GM21576 (cell line): ENCODE data around the gene TUBD1.
"Not testable (repeated sequence)": the region's sequence is repeated elsewhere in the genome, so short reads cannot be mapped to it uniquely, and the experiment has no call there.

ENCODE experiments used
- ATAC-seq: cut with Tn5 transposase; IDR thresholded peaks from one replicate; pipeline ENCODE4 v1.9.1; 2021; ENCODE audit warnings: mild to moderate bottlenecking, moderate library complexity; ENCODE audit not compliant: unreplicated experiment

The TUBD1 gene

GRCh38 chr17:59876107-59876506, 16.6 kb downstream of the TUBD1 start:
- no peak for ATAC-seq

DNA sequence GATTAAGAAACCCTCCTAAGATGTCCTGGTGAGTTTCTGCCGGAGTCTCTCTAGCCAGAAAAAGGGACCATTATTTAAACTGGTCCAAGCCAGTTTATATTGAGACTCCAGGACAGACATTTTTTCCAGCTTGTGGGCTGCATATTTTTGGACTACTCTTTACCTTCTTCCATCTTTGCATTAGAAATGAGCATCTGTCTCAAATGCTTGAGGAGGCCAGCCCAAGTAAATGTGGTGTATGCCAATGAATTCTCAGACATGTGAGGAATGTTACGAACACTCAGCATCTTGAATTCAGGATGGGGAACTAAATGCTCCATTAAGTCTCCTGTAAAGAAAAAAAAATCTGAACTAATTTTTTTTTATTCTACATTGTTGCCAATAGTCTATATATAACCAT, 18.4 kb downstream of the TUBD1 start:
- ATAC-seq, result no peak

GRCh38 chr17:59873414-59873813, 19.3 kb downstream of the TUBD1 start:
- ATAC-seq, result not testable (repeated sequence)

GRCh38 chr17:59872351-59872750, 20.4 kb downstream of the TUBD1 start:
- no peak for ATAC-seq

- no peak for ATAC-seq
Measured at GRCh38 chr17:59870482-59870881, 22.3 kb downstream of the TUBD1 start.

GRCh38 chr17:59869941-59870218, 22.9 kb downstream of the TUBD1 start:
- ATAC-seq, result no peak

GRCh38 chr17:59863616-59864015, 29.1 kb downstream of the TUBD1 start:
- ATAC-seq, result no peak

DNA sequence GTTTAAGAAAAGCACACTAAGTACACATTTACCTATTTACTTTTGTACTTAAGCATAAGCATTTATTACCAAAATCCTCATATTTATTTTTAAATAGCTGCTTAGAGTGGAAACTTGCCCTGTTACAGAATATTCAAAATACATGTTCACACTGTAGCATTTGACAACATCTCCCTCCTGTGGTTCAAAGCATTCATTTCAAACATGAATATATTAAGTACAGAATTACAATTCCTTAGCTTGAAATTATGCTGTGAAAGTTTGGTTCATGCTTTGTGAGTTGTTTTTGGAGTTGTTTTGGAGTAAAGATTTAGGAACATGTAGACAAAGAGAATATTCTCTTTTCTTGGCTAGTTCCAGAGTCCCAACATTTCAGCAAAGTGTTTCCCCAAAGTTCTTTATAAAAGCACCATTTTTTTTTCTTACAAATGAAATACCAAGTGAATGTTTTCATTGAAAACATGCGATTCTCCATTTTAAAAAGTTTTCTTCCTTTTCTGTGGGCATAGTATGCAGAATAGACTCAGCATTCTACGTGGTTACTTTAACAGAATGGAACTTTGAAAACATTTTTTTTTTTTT, 33.2 kb downstream of the TUBD1 start:
- no peak for ATAC-seq

GRCh38 chr17:59858932-59859331, 33.8 kb downstream of the TUBD1 start:
- ATAC-seq, result no peak

DNA sequence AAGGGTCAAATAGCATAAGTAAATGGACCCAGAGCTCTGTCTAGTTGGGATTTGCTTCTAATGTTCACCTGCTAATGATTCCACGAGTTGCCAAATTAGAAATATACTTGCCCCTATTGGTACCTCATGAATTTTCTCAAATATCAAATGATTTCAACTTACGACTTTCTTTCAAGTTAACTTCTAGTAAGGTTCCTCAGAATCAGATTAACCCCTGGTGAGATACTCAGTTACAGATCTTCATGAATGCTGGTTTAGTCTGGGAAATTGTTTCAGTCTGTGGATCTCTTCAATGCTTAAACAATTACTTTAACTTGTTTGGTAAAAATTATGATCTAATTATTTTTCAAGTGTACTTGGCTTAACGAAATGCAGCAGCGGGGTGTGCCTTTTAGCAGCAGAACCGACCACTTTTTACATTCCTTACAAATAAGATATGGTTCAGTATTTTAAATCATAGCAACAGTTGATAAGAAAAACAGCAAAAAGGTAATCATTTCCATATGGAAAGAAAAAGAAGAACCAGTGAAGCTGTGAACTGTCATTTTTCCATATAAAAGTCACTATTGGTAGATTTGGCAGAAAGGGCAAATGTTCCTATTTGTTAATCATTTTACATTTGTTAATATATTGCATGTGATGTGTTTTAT, 34.5 kb downstream of the TUBD1 start:
- no peak for ATAC-seq

GRCh38 chr17:59856859-59857794, 35.6 kb downstream of the TUBD1 start:
- ATAC-seq, result no peak

DNA sequence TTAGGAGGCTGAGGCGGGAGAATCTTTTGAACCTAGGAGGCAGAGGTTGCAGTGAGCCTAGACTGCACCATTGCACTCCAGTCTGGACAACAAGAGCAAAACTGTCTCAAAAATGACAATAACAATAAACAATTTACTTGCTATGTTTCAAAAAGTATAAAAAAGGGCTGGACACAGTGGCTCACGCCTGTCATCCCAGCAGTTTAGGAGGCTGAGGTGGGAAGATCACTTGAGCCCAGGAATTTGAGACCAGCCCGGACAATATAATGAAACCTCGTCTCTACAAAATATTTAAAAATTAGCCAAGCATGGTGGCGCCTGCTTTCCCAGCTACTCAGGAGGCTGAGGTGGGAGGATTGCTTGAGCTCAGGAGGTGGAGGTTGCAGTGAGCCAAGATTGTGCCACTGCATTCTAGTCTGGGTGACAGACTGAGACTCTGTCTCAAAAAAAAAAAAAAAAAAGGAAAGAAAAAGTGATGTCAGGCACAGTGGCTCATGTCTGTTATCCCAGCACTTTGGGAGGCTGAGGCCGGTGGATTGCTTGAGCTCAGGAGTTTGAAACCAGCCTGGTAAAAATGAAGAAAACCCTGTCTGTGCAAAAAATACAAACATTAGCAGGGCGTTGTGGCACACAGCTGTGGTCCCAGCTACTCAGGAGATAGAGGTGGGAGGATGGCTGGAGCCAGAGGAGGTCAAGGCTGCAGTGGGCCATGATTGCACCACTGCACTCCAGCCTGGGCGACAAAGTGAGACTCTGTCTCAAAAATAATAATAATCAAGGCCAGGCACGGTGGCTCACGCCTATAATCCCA, 38.6 kb downstream of the TUBD1 start:
- ATAC-seq, result not testable (repeated sequence)

- no peak for ATAC-seq
Measured at GRCh38 chr17:59853168-59853918, 39.4 kb downstream of the TUBD1 start.

- not testable (repeated sequence) for ATAC-seq
Measured at GRCh38 chr17:59852847-59853167, 39.9 kb downstream of the TUBD1 start.

DNA sequence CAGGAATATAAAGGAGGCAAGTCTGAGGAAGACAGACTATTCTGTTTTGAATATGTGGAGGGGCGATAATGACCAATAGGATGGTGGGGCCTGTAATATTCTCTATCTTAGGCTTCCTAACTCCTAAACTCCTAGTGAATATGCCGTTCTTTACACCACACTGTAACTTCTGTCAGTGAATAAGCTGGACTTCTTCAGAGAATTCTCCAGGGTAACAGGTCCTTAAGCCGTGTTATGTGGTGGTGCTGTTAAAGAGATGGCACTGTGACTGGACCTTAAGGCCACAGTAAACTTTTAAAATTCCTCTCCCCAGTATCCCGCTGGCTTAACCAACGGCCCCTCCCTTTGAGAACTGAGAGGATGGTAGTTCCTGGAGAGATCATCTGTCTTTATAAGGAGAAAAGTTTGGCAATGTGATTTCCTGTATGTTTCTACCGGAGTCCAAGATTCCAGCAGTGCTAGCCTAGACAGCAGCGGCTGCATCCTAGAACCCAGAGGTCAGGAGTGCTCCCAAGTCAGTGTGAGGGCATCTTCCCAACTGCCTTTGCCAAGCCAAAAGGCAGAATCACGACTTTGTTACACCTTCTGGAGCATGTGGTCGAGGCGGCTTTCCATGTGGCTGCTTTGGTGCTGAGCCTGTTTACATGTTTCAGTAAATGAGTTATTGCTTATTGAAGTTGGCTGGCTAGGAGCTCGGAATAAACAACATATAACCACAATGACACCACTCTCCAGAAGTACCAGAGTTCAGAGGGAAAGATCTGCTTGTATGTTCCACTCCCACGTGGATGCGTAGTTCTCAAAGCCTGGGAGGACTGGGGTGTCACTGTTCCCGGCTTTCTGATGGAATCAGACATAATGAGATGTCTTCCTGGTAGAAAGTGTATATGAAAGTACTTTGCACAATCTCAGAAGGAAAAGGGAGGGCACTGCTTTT, 41.0 kb downstream of the TUBD1 start:
- ATAC-seq, result no peak

GRCh38 chr17:59850311-59850710, 42.4 kb downstream of the TUBD1 start:
- not testable (repeated sequence) for ATAC-seq

DNA sequence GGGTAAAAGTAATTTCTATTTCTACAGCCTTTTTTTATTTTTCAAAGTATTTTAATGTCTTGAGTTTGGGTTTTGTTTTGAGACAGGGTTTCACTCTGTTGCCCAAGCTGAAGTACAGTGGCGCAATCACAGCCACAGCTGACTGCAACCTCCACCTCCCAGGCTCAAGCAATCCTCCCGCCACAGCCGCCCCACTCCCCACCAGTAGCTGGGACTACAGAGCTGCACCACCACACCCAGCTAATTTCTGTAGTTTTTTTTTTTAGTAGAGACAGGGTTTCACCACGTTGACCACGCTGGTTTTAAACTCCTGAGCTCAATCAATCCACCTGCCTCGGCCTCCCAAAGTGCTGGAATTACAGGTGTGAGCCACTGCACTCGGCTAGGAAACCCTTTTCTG, 44.0 kb downstream of the TUBD1 start:
- ATAC-seq, result peak; percentile 46

GRCh38 chr17:59848385-59848668, 44.4 kb downstream of the TUBD1 start:
- no peak for ATAC-seq

DNA sequence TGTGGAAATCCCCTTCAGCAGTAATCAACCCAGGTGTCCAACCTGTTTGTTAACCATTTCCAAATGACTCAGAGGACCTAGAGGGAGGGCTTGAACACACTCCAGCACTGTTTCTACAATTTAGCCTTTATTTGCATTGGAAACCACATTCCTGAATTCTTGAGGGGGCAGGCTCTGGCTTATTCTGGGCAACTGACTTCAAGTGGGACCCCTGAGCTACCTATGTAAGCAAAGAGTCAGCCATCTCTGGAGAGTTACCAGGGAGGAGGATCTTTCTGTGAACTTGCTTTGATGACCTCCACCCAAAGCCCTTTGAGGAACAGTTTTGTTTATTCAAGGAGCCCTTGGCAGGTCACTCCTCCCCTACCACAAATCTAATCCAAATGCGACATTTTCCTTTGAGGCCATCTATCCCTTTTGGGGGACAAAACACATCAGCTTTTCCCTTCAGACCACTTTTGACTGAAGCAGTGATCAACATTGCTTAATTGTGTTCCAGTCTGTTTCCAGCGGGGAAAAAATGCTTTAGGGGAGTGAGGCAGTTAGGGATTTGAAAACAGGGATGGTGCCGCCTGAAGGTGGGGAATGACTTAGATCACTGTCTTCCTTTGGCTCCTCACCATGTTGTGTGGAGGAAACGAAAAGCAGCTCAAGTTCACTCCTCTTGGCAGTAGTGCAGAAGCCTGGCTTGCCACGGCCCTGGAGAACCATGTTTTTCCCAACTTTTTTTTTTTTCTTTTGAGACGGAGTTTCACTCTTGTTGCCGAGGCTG, 46.2 kb downstream of the TUBD1 start:
- ATAC-seq, result peak; percentile 47
